Osteoblast (primary cell): ENCODE results near the gene DDX1. TPM values are rescaled to one million over a fixed set of nuclear protein-coding genes. Genes with fewer than 3 reads are reported as not detected.

ENCODE experiments used
- DNase-seq: peaks from one replicate; pipeline ENCODE4 v3.0.0; 2011; ENCODE audit warnings: low spot score, mixed read lengths; ENCODE audit not compliant: insufficient read length; ENCODE audit errors: missing footprints
- H2AFZ ChIP-seq: 2 replicates; pipeline ENCODE4 v1.6.0; 2011; ENCODE audit warnings: mild to moderate bottlenecking, low read length
- H3K27ac ChIP-seq: 2 replicates; pipeline ENCODE4 v1.5.1; 2011; ENCODE audit warnings: mild to moderate bottlenecking, low read depth, low read length, moderate library complexity
- H3K27me3 ChIP-seq: 2 replicates; pipeline ENCODE4 v1.6.0; 2012; ENCODE audit warnings: mild to moderate bottlenecking, control low read depth, inconsistent platforms, low read length, moderate library complexity; ENCODE audit not compliant: insufficient read depth
- H3K36me3 ChIP-seq: 2 replicates; pipeline ENCODE4 v1.5.1; 2011; ENCODE audit warnings: mild to moderate bottlenecking, low read length, control low read depth, moderate library complexity; ENCODE audit not compliant: insufficient read depth
- H3K4me1 ChIP-seq: 2 replicates; pipeline ENCODE4 v1.5.1; 2011; ENCODE audit warnings: mild to moderate bottlenecking, low read length, control low read depth, moderate library complexity; ENCODE audit not compliant: insufficient read depth
- H3K4me2 ChIP-seq: 2 replicates; pipeline ENCODE4 v1.6.0; 2011; ENCODE audit warnings: mild to moderate bottlenecking, low read length; ENCODE audit not compliant: insufficient read depth
- H3K4me3 ChIP-seq: fragments of 200-600 bp; sonication (generic); 3 replicates; pipeline ENCODE4 v1.5.1; 2012; ENCODE audit warnings: mild to moderate bottlenecking, low read length, inconsistent platforms; ENCODE audit not compliant: insufficient read depth
- H3K79me2 ChIP-seq: 2 replicates; pipeline ENCODE4 v1.6.0; 2012; ENCODE audit warnings: mild to moderate bottlenecking, low read length, control low read depth, inconsistent platforms; ENCODE audit not compliant: insufficient read depth
- H3K9me3 ChIP-seq: 2 replicates; pipeline ENCODE4 v1.5.1; 2011; ENCODE audit warnings: low read depth, low read length, control low read depth
- H4K20me1 ChIP-seq: 2 replicates; pipeline ENCODE4 v1.6.0; 2012; ENCODE audit warnings: mild to moderate bottlenecking, low read length, control low read depth; ENCODE audit not compliant: insufficient read depth
- total RNA-seq: library from RNA; depleted of rRNA; stranded (reverse); fragments of >200 nt; gene quantifications from 2 replicates; pipeline ENCODE4 v1.2.3, GENCODE V29; 2012
- TF ChIP-seq, protein P1 (sequence below): IDR thresholded peaks from 2 replicates; pipeline ENCODE4 v1.5.1; 2011; ENCODE audit warnings: mild to moderate bottlenecking, low read depth, low read length, moderate library complexity; ENCODE audit errors: extremely low read depth

Gene DDX1
- total RNA-seq, 1 donor: 76.0 TPM

DNA sequence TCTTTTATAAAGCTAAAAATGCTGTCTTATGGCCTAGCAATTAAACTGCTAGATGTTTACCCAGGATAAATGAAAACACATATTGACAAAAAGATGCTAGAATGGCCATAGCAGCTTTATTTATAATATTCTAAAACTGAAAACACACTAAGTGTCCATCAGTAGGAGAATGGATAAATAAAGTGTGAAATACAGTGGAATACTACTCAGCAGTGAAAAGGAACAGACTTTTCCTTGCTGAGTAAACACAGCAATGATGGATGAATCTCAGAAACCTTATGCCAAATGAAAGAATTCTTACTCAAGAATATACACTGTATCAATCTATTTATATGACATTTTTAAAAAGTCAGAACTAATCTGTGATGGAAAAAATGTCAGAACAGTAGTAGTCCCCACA, 33.2 kb downstream of the DDX1 start:
- Histone ChIP-seq H4K20me1 (no peaks in the 10 kb centered on the region), H3K9me3 (no peaks in the 10 kb centered on the region), H3K27ac (no peak overlapping the region), H3K4me1 (no peaks in the 10 kb centered on the region), H3K36me3 (peaks cover 88% of the 10 kb centered on the region), H3K4me3 (no peak overlapping the region), H3K79me2 (no peaks in the 10 kb centered on the region), H3K4me2 (no peak overlapping the region), H2AFZ (no peak overlapping the region), H3K27me3 (no peaks in the 10 kb centered on the region)
- no peak for DNase-seq
- TF ChIP-seq, protein P1, sequence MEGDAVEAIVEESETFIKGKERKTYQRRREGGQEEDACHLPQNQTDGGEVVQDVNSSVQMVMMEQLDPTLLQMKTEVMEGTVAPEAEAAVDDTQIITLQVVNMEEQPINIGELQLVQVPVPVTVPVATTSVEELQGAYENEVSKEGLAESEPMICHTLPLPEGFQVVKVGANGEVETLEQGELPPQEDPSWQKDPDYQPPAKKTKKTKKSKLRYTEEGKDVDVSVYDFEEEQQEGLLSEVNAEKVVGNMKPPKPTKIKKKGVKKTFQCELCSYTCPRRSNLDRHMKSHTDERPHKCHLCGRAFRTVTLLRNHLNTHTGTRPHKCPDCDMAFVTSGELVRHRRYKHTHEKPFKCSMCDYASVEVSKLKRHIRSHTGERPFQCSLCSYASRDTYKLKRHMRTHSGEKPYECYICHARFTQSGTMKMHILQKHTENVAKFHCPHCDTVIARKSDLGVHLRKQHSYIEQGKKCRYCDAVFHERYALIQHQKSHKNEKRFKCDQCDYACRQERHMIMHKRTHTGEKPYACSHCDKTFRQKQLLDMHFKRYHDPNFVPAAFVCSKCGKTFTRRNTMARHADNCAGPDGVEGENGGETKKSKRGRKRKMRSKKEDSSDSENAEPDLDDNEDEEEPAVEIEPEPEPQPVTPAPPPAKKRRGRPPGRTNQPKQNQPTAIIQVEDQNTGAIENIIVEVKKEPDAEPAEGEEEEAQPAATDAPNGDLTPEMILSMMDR: no peak

DNA sequence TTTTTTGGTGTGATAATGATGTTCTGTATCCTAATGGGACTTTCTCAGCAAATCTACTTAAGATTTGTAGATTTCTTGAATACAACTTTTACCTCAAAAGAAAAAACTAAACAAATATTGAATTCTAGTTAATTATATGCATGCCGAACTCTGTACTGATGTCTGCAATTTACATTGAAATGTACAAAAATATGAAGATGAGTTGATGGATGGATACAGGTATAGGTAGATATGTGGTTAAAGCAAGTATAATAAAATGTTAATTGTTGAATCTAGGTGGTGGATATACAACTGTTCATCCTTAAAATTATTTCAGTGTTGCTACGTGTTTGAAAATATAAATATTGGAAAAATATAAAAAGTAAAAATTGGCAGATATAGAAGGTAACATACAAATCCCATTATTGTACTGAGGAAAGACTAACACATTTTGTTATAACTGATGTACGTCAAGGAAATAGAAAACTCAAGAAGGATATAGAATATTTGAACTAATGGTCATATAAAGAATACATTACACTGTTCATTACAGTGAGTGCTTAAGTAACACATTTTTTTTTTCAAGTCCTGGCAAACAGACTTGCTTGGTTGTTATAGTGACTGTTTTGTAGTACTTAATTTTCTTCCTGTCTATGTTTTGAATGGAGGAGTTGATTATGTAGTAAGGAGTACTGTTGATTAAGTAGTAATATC, 33.8 kb downstream of the DDX1 start:
- Histone ChIP-seq H3K4me2 (no peak overlapping the region), H3K4me1 (no peaks in the 10 kb centered on the region), H3K4me3 (no peak overlapping the region), H3K36me3 (peaks cover 88% of the 10 kb centered on the region), H3K79me2 (no peaks in the 10 kb centered on the region), H3K27me3 (no peaks in the 10 kb centered on the region), H3K27ac (no peak overlapping the region), H2AFZ (no peak overlapping the region), H4K20me1 (no peaks in the 10 kb centered on the region), H3K9me3 (no peaks in the 10 kb centered on the region)
- no peak for DNase-seq
- TF ChIP-seq, protein P1: no peak

DNA sequence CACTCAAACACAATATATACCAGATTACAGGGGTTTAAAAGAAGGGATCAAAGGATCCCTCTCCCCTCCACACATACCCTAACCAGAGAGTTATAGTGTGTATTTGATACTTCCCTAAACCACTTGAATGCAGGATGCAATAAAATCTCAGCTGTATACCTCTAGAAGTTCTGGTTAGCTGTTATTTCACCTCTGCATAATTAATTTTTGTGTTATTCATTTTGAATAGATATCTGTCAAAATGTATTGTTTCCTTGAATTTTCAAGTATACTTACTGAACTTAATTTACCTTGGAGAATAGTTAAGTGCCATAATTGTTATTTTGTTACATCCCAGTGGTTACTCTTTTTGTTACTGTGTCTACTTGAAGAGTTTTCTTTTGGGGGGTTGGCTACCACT, 34.5 kb downstream of the DDX1 start:
- H3K36me3 ChIP-seq: peaks cover 89% of the 10 kb centered on the region
- TF ChIP-seq, protein P1: no peak
- no peaks in the 10 kb centered on the region for H3K27me3 ChIP-seq
- H3K27ac ChIP-seq: no peak overlapping the region
- no peak overlapping the region for H3K4me2 ChIP-seq
- no peak for DNase-seq
- no peaks in the 10 kb centered on the region for H3K4me1 ChIP-seq
- no peaks in the 10 kb centered on the region for H3K79me2 ChIP-seq
- no peak overlapping the region for H2AFZ ChIP-seq
- no peaks in the 10 kb centered on the region for H4K20me1 ChIP-seq
- H3K9me3 ChIP-seq: no peaks in the 10 kb centered on the region
- H3K4me3 ChIP-seq: no peak overlapping the region

DNA sequence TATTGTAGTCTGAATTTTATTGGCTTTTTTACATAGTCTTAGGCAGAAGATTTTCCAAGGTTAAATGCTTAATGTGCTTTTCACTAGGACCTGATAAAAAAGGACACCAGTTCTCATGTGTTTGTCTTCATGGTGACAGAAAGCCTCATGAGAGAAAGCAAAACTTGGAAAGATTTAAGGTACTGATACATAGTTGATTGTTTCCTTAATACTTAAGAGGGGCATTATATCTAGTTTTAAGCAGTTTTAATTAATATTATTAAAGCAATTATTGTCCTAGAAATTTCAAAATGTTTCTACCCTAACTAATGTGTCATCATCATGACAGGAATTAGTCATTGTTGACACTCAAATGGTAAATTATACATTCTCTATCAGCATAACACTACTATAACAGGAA, 35.3 kb downstream of the DDX1 start:
- Histone ChIP-seq H3K27me3 (no peaks in the 10 kb centered on the region), H3K4me1 (no peaks in the 10 kb centered on the region), H3K4me2 (no peak overlapping the region), H2AFZ (no peak overlapping the region), H3K79me2 (no peaks in the 10 kb centered on the region), H3K9me3 (no peaks in the 10 kb centered on the region), H3K4me3 (no peak overlapping the region), H3K27ac (no peak overlapping the region), H4K20me1 (no peaks in the 10 kb centered on the region), H3K36me3 (peaks cover 90% of the 10 kb centered on the region)
- DNase-seq: no peak
- TF ChIP-seq, protein P1: no peak
